Kidney (tissue), 14 donors: ENCODE data around the gene TTPAL. TPM values are rescaled to one million over a fixed set of nuclear protein-coding genes. Genes with fewer than 3 reads are reported as not detected.

Experiments used
- DNase-seq, 5 donors: peaks; one replicate each; pipeline ENCODE4 v3.0.0-alpha.2; 2013 to 2020
- FAIRE-seq: peaks from 2 replicates; lab custom pipeline; 2012; peaks lifted over from hg19 to GRCh38; lab: Jason Lieb, UNC
- H3K27ac ChIP-seq, 2 donors: one replicate each; pipeline ENCODE4 v1.7.0; 2013; ENCODE audit warnings: low read depth in 2 of 2, low read length in 2 of 2, inconsistent platforms in 1 of 2
- H3K27me3 ChIP-seq: one replicate; pipeline ENCODE4 v1.7.1; 2013; ENCODE audit warnings: low read length, inconsistent platforms; ENCODE audit not compliant: control insufficient read depth, insufficient read depth
- H3K36me3 ChIP-seq, 3 donors: one replicate each; pipeline versions ENCODE4 v1.7.0 to v1.7.1; 2013; ENCODE audit warnings: low read length in 3 of 3, control low read depth in 1 of 3, inconsistent platforms in 1 of 3; ENCODE audit not compliant: insufficient read depth in 3 of 3, control insufficient read depth in 2 of 3
- H3K4me1 ChIP-seq, 3 donors: one replicate each; pipeline versions ENCODE4 v1.7.0 to v1.7.1; 2013; ENCODE audit warnings: low read length in 3 of 3, inconsistent platforms in 1 of 3, low read depth in 1 of 3; ENCODE audit not compliant: control insufficient read depth in 2 of 3, insufficient read depth in 2 of 3
- H3K4me3 ChIP-seq, 3 donors: one replicate each; pipeline versions ENCODE4 v1.7.0 to v1.8.1; 2013; ENCODE audit warnings: low read length in 3 of 3, control low read depth in 1 of 3, inconsistent platforms in 1 of 3
- H3K9ac ChIP-seq, 3 donors: one replicate each; pipeline versions ENCODE4 v1.7.0 to v1.7.1; 2013; ENCODE audit warnings: low read length in 3 of 3, control low read depth in 1 of 3, inconsistent platforms in 1 of 3
- H3K9me3 ChIP-seq, 3 donors: one replicate each; pipeline versions ENCODE4 v1.7.0 to v1.7.1; 2013; ENCODE audit warnings: low read length in 3 of 3, control low read depth in 1 of 3, inconsistent platforms in 1 of 3; ENCODE audit not compliant: control insufficient read depth in 2 of 3, insufficient read depth in 1 of 3
- CTCF ChIP-seq: IDR thresholded peaks from 3 replicates; pipeline ENCODE4 v1.5.1; 2012; ENCODE audit warnings: mild to moderate bottlenecking, moderate library complexity, borderline replicate concordance; ENCODE audit not compliant: insufficient read depth; ENCODE audit errors: extremely low read depth
- intact Hi-C: fragments of 100-400 bp; cut with DNase I; formaldehyde crosslinking; loops from one replicate; pipeline ENCODE4 v1.11.1; 2022
- polyA plus RNA-seq: library from polyadenylated mRNA; stranded (reverse); fragments of 350-450 nt; fragmentation: Illumina TruSeq; extraction: RNeasy Lipid Tissue Mini Kit (QIAGEN cat#74804); gene quantifications from one replicate; pipeline ENCODE4 v1.2.3, GENCODE V29; 2014; ENCODE audit warnings: low read depth, low replicate concordance; ENCODE audit not compliant: insufficient read depth
- total RNA-seq: library from RNA; stranded (reverse); fragmentation: NEBNext Ultra II Directional; extraction: Animal tissue kit (Norgen Biotek cat#: 25700); gene quantifications from one replicate; pipeline ENCODE4 v1.2.1, GENCODE V29; 2021
- donor health status: control.
- donor health status: control.
- donor health status: control.
- donor health status: control.
- donor health status: control.
- donor health status: DM: yes; HTN: yes; CAD: no.
- donor health status: Normal renal cell carcinoma (clear cell type).

Gene TTPAL
- total and polyA plus RNA-seq, 2 donors from 2014 or later, result 3.5 to 13.5 TPM

- Histone ChIP-seq H3K27me3 (no peaks in the 10 kb centered on the region), H3K27ac (no peak overlapping the region), H3K9ac (no peak overlapping the region), H3K9me3 (no peaks in the 10 kb centered on the region), H3K4me1 (no peaks in the 10 kb centered on the region), H3K36me3 (peaks cover 6 to 61% (median 42%) of the 10 kb centered on the region in 3 donors), H3K4me3 (no peak overlapping the region)
- TF ChIP-seq CTCF, result no peak
- DNase-seq (no peak), FAIRE-seq (no peak)
- intact Hi-C loops, result no loop called here
These were observed 19.0 kb downstream of the TTPAL start for GRCh38 chr20:44494681-44495080.

DNA sequence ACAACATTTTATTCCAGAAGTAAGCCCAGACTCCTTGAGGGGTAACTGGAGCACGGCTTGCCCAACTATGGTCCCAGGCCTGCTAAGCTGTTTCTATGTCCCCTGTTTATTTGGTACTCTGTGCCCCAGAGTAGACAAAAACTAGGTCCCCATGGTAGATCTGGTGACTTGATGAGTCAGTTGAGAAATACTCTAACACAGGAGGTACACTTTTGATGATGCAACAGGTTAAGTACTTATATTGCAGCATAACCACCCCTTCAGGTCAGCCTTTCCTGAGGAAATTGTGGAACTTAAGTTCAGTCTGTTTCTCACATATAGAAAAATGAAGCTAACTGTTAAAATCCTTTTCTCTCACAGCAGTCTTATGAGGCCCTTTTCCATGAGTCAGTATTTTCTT, 19.6 kb downstream of the TTPAL start:
- no peaks in the 10 kb centered on the region for H3K4me1 ChIP-seq
- H3K4me3 ChIP-seq, result no peak overlapping the region
- no peak overlapping the region for H3K9ac ChIP-seq
- H3K36me3 ChIP-seq, result peaks cover 6 to 63% (median 42%) of the 10 kb centered on the region in 3 donors
- H3K9me3 ChIP-seq, result no peaks in the 10 kb centered on the region
- TF ChIP-seq CTCF, result no peak
- DNase-seq, result no peak
- no peaks in the 10 kb centered on the region for H3K27me3 ChIP-seq
- intact Hi-C loops, result no loop called here
- H3K27ac ChIP-seq, result no peak overlapping the region
- no peak for FAIRE-seq

DNA sequence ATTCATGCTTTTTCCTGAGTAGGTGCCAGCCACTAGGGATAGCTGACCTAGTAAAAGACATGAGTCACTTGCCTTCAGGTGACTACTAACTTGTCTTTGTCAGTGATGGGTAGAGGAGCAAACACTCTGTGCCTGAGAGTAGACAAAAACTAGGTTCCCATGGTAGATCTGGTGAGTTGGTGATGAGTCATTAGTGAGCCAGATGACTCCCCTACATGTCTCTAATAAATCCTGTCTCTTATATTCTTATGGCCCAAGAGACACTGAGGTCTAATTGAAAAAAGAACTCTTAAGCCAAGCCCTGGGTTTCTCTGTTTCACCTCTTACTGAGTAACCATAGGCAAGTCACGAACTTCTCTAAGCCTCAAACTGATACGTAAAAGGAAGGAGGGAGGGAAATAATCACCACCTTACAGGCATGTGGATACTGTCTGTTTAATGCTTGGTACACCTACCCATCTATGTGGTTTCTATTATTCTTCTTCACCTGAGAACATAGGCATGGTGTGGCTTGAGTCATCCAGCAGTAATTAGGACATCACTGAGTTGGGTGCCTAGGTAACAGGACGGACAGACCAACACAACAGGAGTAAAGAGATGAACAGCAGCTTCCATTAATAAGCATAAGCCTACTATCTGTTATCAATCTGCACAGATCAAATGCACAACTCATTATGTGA, 20.3 kb downstream of the TTPAL start:
- DNase-seq (no peak), FAIRE-seq (no peak)
- H3K9me3 ChIP-seq, result no peaks in the 10 kb centered on the region
- no peak overlapping the region for H3K4me3 ChIP-seq
- peaks cover 0 to 5% (median 0%) of the 10 kb centered on the region in 3 donors for H3K4me1 ChIP-seq
- no peak overlapping the region for H3K27ac ChIP-seq
- peaks cover 7 to 65% (median 45%) of the 10 kb centered on the region in 3 donors for H3K36me3 ChIP-seq
- H3K9ac ChIP-seq, result no peak overlapping the region
- H3K27me3 ChIP-seq, result no peaks in the 10 kb centered on the region
- intact Hi-C loops, result no loop called here
- no peak for TF ChIP-seq CTCF
